B cell (primary cell): ENCODE measurements around the gene TRIM24. TPM values are rescaled to one million over a fixed set of nuclear protein-coding genes. Genes with fewer than 3 reads are reported as not detected.

Experiments
- ATAC-seq: fragments of 200-7000 bp; cut with Tn5 transposase; one replicate; pipeline ENCODE4 v1.10.0; 2021; ENCODE audit warnings: low read depth, mild to moderate bottlenecking, moderate number of reproducible peaks, moderate library complexity
- CTCF ChIA-PET: fragments of 350-600 bp; sonication (Branson Sonifier 250); formaldehyde crosslinking; loops from one replicate; lab custom pipeline; 2021; ENCODE audit warnings: antibody characterized with exemption, inconsistent platforms; lab: Charles Lee
- POLR2A ChIA-PET: fragments of 350-600 bp; sonication (Branson Sonifier 250); formaldehyde crosslinking; loops from one replicate; lab custom pipeline; 2021; ENCODE audit warnings: antibody characterized with exemption; lab: Charles Lee
- DNase-seq: peaks from one replicate; pipeline ENCODE4 v3.0.0; 2013
- H2AFZ ChIP-seq: 2 replicates; pipeline ENCODE4 v1.6.1; 2012; ENCODE audit warnings: mild to moderate bottlenecking, low read depth, low read length; ENCODE audit not compliant: insufficient read depth, poor library complexity, severe bottlenecking
- H3K27ac ChIP-seq, 2 donors: 1 replicate in 1 of 2; 2 replicates in 1 of 2; pipeline ENCODE4 v1.5.1; 2012 to 2013; ENCODE audit warnings: low read length in 2 of 2, mild to moderate bottlenecking in 2 of 2, moderate library complexity in 1 of 2
- H3K27me3 ChIP-seq, 4 experiments: fragments of 200-600 bp in 1 of 4; sonication (generic) in 1 of 4; replicated peaks in 1 of 4; 1 replicate in 2 of 4; 2 replicates in 2 of 4; pipeline versions ENCODE4 v1.6.1 to v1.7.0; 2013 to 2016; ENCODE audit warnings: low read length in 3 of 4, mild to moderate bottlenecking in 2 of 4, mixed read lengths in 1 of 4, moderate library complexity in 1 of 4; ENCODE audit not compliant: insufficient read depth in 4 of 4, control insufficient read depth in 3 of 4; ENCODE audit errors: control extremely low read depth in 1 of 4
- H3K36me3 ChIP-seq, 2 experiments: replicated peaks in 1 of 2; 1 replicate in 1 of 2; 2 replicates in 1 of 2; pipeline versions ENCODE4 v1.6.1 to v1.7.1; 2013; ENCODE audit warnings: low read length in 1 of 2; ENCODE audit not compliant: insufficient read depth in 2 of 2, control insufficient read depth in 1 of 2; ENCODE audit errors: control extremely low read depth in 1 of 2, extremely low read depth in 1 of 2
- H3K4me1 ChIP-seq, 2 donors: fragments of 200-600 bp in 1 of 2; sonication (generic) in 1 of 2; 1 replicate in 1 of 2; 2 replicates in 1 of 2; pipeline versions ENCODE4 v1.5.1 to v1.6.1; 2013 to 2017; ENCODE audit warnings: low read length in 2 of 2; ENCODE audit not compliant: control insufficient read depth in 2 of 2, insufficient read depth in 2 of 2
- H3K4me2 ChIP-seq: replicated peaks from 2 replicates; pipeline ENCODE3; 2012; ENCODE audit warnings: mild to moderate bottlenecking, low read depth, low read length; ENCODE audit not compliant: poor library complexity, severe bottlenecking
- H3K4me3 ChIP-seq, 5 experiments: fragments of 200-600 bp in 1 of 5; sonication (generic) in 1 of 5; 1 replicate in 3 of 5; 2 replicates in 2 of 5; pipeline versions ENCODE4 v1.5.1 to v1.7.0; 2011 to 2016; ENCODE audit warnings: low read length in 4 of 5, mild to moderate bottlenecking in 4 of 5, low read depth in 2 of 5, control low read depth in 1 of 5, moderate library complexity in 1 of 5; ENCODE audit not compliant: insufficient read depth in 1 of 5; ENCODE audit errors: control extremely low read depth in 1 of 5, extremely low read depth in 1 of 5
- H3K79me2 ChIP-seq: fragments of 200-600 bp; sonication (generic); one replicate; pipeline ENCODE4 v1.6.0; 2016; ENCODE audit warnings: low read length; ENCODE audit not compliant: control insufficient read depth, insufficient read depth
- H3K9ac ChIP-seq: fragments of 200-600 bp; sonication (generic); 2 replicates; pipeline ENCODE4 v1.6.1; 2017; ENCODE audit warnings: mild to moderate bottlenecking, low read length, moderate library complexity
- H3K9me3 ChIP-seq, 3 donors: one replicate each; pipeline versions ENCODE4 v1.6.1 to v1.7.1; 2013; ENCODE audit warnings: low read length in 2 of 3; ENCODE audit not compliant: control insufficient read depth in 2 of 3, insufficient read depth in 1 of 3; ENCODE audit errors: control extremely low read depth in 1 of 3
- H4K20me1 ChIP-seq: 2 replicates; pipeline ENCODE4 v1.6.0; 2012; ENCODE audit warnings: mild to moderate bottlenecking, low read length; ENCODE audit not compliant: insufficient read depth, control insufficient read depth, poor library complexity, severe bottlenecking
- H3K27ac Mint-ChIP-seq: one replicate; pipeline ENCODE4 v1.8.0; 2021; ENCODE audit warnings: mixed read lengths
- H3K27me3 Mint-ChIP-seq: one replicate; pipeline ENCODE4 v1.8.0; 2021; ENCODE audit warnings: mixed read lengths
- H3K4me1 Mint-ChIP-seq: one replicate; pipeline ENCODE4 v1.8.0; 2021; ENCODE audit warnings: mixed read lengths
- H3K4me3 Mint-ChIP-seq: one replicate; pipeline ENCODE4 v1.8.0; 2021; ENCODE audit warnings: mixed read lengths
- H3K9me3 Mint-ChIP-seq: one replicate; pipeline ENCODE4 v1.8.0; 2022; ENCODE audit warnings: mixed read lengths; ENCODE audit not compliant: insufficient read depth
- CTCF ChIP-seq: fragments of 200-600 bp; IDR thresholded peaks from one replicate; pipeline ENCODE4 v1.8.0; 2022; ENCODE audit warnings: antibody characterized with exemption, mild to moderate bottlenecking
- EZH2 ChIP-seq: IDR thresholded peaks from 2 replicates; pipeline ENCODE4 v1.6.1; 2012; ENCODE audit warnings: borderline replicate concordance, low read depth, mild to moderate bottlenecking, moderate library complexity, low read length; ENCODE audit not compliant: insufficient read depth, poor library complexity, severe bottlenecking
- WGBS: methylation state at CpG from one replicate; pipeline ENCODE4 v1.1.5; 2013; ENCODE audit warnings: missing lambda C conversion rate; ENCODE audit not compliant: insufficient coverage; 5-methylcytosine and 5-hydroxymethylcytosine counted together
- intact Hi-C: fragments of 100-400 bp; cut with micrococcal nuclease; formaldehyde crosslinking; loops from one replicate; pipeline ENCODE4 v1.10.0; 2022
- polyA plus RNA-seq: library from polyadenylated mRNA; depleted of rRNA; stranded (reverse); fragments of >200 nt; gene quantifications from 2 replicates; pipeline ENCODE4 v1.2.3, GENCODE V29; 2012
- total RNA-seq, 2 donors: library from RNA; stranded (reverse); fragments of 120-200 nt in 1 of 2; gene quantifications; 1 replicate in 1 of 2; 2 replicates in 1 of 2; pipeline versions ENCODE4 v1.2.3 to v1.2.4, GENCODE V29; 2013 to 2022

The TRIM24 gene
- total and polyA plus RNA-seq, 2 donors (not counting 1 experiment from before 2014, with no cell fraction given), result 3.7 to 18.7 TPM

GRCh38 chr7:138553805-138554204 is 93.7 kb downstream of the TRIM24 start:
- ATAC-seq (no peak), DNase-seq (no peak)
- Mint-ChIP-seq H3K4me1 (no peaks in the 10 kb centered on the region), H3K27me3 (no peaks in the 10 kb centered on the region), H3K27ac (no peak overlapping the region), H3K4me3 (no peak overlapping the region), H3K9me3 (peaks cover 20% of the 10 kb centered on the region)
- Histone ChIP-seq H2AFZ (no peak overlapping the region), H3K9me3 (peaks cover 10 to 41% (median 26%) of the 10 kb centered on the region in 3 donors), H3K9ac (no peak overlapping the region), H3K79me2 (no peaks in the 10 kb centered on the region), H3K4me1 (no peaks in the 10 kb centered on the region), H3K27me3 (no peaks in the 10 kb centered on the region), H3K4me2 (no peak overlapping the region), H3K4me3 (no peak overlapping the region), H3K36me3 (peaks cover 22 to 75% of the 10 kb centered on the region in 2 experiments), H3K27ac (no peak overlapping the region), H4K20me1 (no peaks in the 10 kb centered on the region)
- POLR2A ChIA-PET, result no interaction called here
- WGBS, result 100% methylated on average over 1 of the region's 4 CpGs
- TF ChIP-seq CTCF (no peak), EZH2 (no peak)
- CTCF ChIA-PET, result no interaction called here
- intact Hi-C loops, result no loop called here

DNA sequence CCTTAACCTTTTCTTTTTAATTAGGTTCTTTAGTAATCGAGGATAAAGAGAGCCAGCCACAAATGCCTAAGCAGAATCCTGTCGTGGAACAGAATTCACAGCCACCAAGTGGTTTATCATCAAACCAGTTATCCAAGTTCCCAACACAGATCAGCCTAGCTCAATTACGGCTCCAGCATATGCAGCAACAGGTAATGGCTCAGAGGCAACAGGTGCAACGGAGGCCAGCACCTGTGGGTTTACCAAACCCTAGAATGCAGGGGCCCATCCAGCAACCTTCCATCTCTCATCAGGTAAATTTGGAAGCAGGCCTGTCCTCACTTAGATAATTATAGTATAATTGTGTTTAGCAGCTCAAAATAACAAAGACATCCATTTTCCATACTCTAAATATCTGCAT is 94.6 kb downstream of the TRIM24 start:
- Mint-ChIP-seq H3K9me3 (peaks cover 21% of the 10 kb centered on the region), H3K27me3 (no peaks in the 10 kb centered on the region), H3K4me1 (no peaks in the 10 kb centered on the region), H3K4me3 (no peak overlapping the region), H3K27ac (no peak overlapping the region)
- H3K27me3 ChIP-seq, result no peaks in the 10 kb centered on the region
- POLR2A ChIA-PET, result no interaction called here
- H3K36me3 ChIP-seq, result peaks cover 22 to 84% of the 10 kb centered on the region in 2 experiments
- H3K4me1 ChIP-seq, result no peaks in the 10 kb centered on the region
- H3K4me2 ChIP-seq, result no peak overlapping the region
- 89% methylated on average over 2 of the region's 4 CpGs for WGBS
- H3K27ac ChIP-seq, result no peak overlapping the region
- peaks cover 10 to 47% (median 30%) of the 10 kb centered on the region in 3 donors for H3K9me3 ChIP-seq
- H3K79me2 ChIP-seq, result no peaks in the 10 kb centered on the region
- H4K20me1 ChIP-seq, result no peaks in the 10 kb centered on the region
- CTCF ChIA-PET, result no interaction called here
- DNase-seq, result no peak
- H3K9ac ChIP-seq, result no peak overlapping the region
- no peak overlapping the region for H3K4me3 ChIP-seq
- intact Hi-C loops, result no loop called here
- TF ChIP-seq CTCF (no peak), EZH2 (no peak)
- ATAC-seq, result no peak
- no peak overlapping the region for H2AFZ ChIP-seq
